Trophoblast cell (in vitro differentiated cells and primary cell): ENCODE measurements around the gene AHNAK2.
A peak's percentile ranks its signal among the peaks of the same experiment; 100 is the strongest.

Experiments used
- DNase-seq, 2 donors: peaks; one replicate each; pipeline ENCODE4 v3.0.0-alpha.2; 2016
- H2AFZ ChIP-seq: 2 replicates; pipeline ENCODE4 v1.6.1; 2013; ENCODE audit warnings: low read length, moderate library complexity, mild to moderate bottlenecking; ENCODE audit not compliant: insufficient read depth, poor library complexity
- H2AK5ac ChIP-seq: 2 replicates; pipeline ENCODE4 v1.6.1; 2013; ENCODE audit warnings: mild to moderate bottlenecking, low read length
- H2BK120ac ChIP-seq: 2 replicates; pipeline ENCODE4 v1.6.1; 2013; ENCODE audit warnings: low read length, mild to moderate bottlenecking, moderate library complexity; ENCODE audit not compliant: insufficient read depth, poor library complexity
- H2BK12ac ChIP-seq: 2 replicates; pipeline ENCODE4 v1.6.1; 2013; ENCODE audit warnings: mild to moderate bottlenecking, low read length, moderate library complexity
- H2BK5ac ChIP-seq: 2 replicates; pipeline ENCODE4 v1.6.1; 2013; ENCODE audit warnings: low read length, low read depth, moderate library complexity, mild to moderate bottlenecking; ENCODE audit not compliant: poor library complexity
- H3K14ac ChIP-seq: 2 replicates; pipeline ENCODE4 v1.6.1; 2013; ENCODE audit warnings: mild to moderate bottlenecking, low read length
- H3K18ac ChIP-seq: 2 replicates; pipeline ENCODE4 v1.6.1; 2013; ENCODE audit warnings: mild to moderate bottlenecking, low read length
- H3K23ac ChIP-seq: 2 replicates; pipeline ENCODE4 v1.6.1; 2013; ENCODE audit warnings: low read length
- H3K27ac ChIP-seq: 2 replicates; pipeline ENCODE4 v1.5.1; 2013; ENCODE audit warnings: low read depth, mild to moderate bottlenecking, inconsistent platforms, low read length, moderate library complexity
- H3K27me3 ChIP-seq: 2 replicates; pipeline ENCODE4 v1.6.1; 2013; ENCODE audit warnings: inconsistent platforms, mild to moderate bottlenecking, low read length, moderate library complexity; ENCODE audit not compliant: insufficient read depth
- H3K36me3 ChIP-seq, 2 experiments: 1 replicate in 1 of 2; 2 replicates in 1 of 2; pipeline ENCODE4 v1.6.1; 2013; ENCODE audit warnings: low read length in 2 of 2, mild to moderate bottlenecking in 2 of 2, moderate library complexity in 1 of 2; ENCODE audit not compliant: insufficient read depth in 2 of 2, control insufficient read depth in 1 of 2
- H3K4ac ChIP-seq: 2 replicates; pipeline ENCODE4 v1.6.1; 2013; ENCODE audit warnings: low read depth, mild to moderate bottlenecking, low read length, moderate library complexity
- H3K4me1 ChIP-seq, 2 experiments: 1 replicate in 1 of 2; 2 replicates in 1 of 2; pipeline ENCODE4 v1.6.1; 2013; ENCODE audit warnings: low read length in 2 of 2, mild to moderate bottlenecking in 2 of 2, moderate library complexity in 1 of 2; ENCODE audit not compliant: insufficient read depth in 2 of 2, control insufficient read depth in 1 of 2
- H3K4me2 ChIP-seq: 2 replicates; pipeline ENCODE4 v1.6.1; 2013; ENCODE audit warnings: inconsistent platforms, mild to moderate bottlenecking, low read length, moderate library complexity
- H3K4me3 ChIP-seq: 2 replicates; pipeline ENCODE4 v1.5.1; 2013; ENCODE audit warnings: mild to moderate bottlenecking, low read depth, low read length, inconsistent platforms
- H3K79me1 ChIP-seq: one replicate; pipeline ENCODE4 v1.6.1; 2013; ENCODE audit warnings: low read length
- H3K79me2 ChIP-seq: 2 replicates; pipeline ENCODE4 v1.6.1; 2013; ENCODE audit warnings: low read length, mild to moderate bottlenecking; ENCODE audit not compliant: control insufficient read depth, insufficient read depth, poor library complexity
- H3K9ac ChIP-seq: 2 replicates; pipeline ENCODE4 v1.6.1; 2013; ENCODE audit warnings: mild to moderate bottlenecking, low read length
- H3K9me3 ChIP-seq: 2 replicates; pipeline ENCODE4 v1.6.1; 2013; ENCODE audit warnings: low read depth, mild to moderate bottlenecking, control low read depth, inconsistent platforms, low read length; ENCODE audit not compliant: insufficient read depth
- H4K12ac ChIP-seq: 2 replicates; pipeline ENCODE4 v1.6.1; 2013; ENCODE audit warnings: low read depth, mild to moderate bottlenecking, low read length, moderate library complexity
- H4K8ac ChIP-seq: 2 replicates; pipeline ENCODE4 v1.6.1; 2013; ENCODE audit warnings: low read depth, mild to moderate bottlenecking, low read length, moderate library complexity
- H4K91ac ChIP-seq: one replicate; pipeline ENCODE4 v1.6.1; 2013; ENCODE audit warnings: low read depth, mild to moderate bottlenecking, low read length, moderate library complexity
- WGBS: extraction: QIAGEN DNeasy Blood & Tissue Kit; methylation state at CpG from one replicate; pipeline ENCODE4 v1.1.7; 2013; ENCODE audit warnings: missing lambda C conversion rate; ENCODE audit not compliant: insufficient read length, insufficient coverage; ENCODE audit errors: extremely low coverage; 5-methylcytosine and 5-hydroxymethylcytosine counted together

AHNAK2 gene

GRCh38 chr14:105005929-105006830 is 28.0 kb upstream of the AHNAK2 start:
- DNase-seq = no peak
- WGBS = no CpG with 5 or more reads among the region's 21 CpGs

GRCh38 chr14:105005329-105005928 is 27.3 kb upstream of the AHNAK2 start:
- H4K91ac ChIP-seq = no peak overlapping the region
- H3K18ac ChIP-seq = no peak overlapping the region
- no peaks in the 10 kb centered on the region for H3K4me1 ChIP-seq
- peaks cover 26 to 30% of the 10 kb centered on the region in 2 experiments for H3K36me3 ChIP-seq
- no peaks in the 10 kb centered on the region for H3K79me1 ChIP-seq
- no peak overlapping the region for H3K14ac ChIP-seq
- H2BK120ac ChIP-seq = no peak overlapping the region
- H3K9me3 ChIP-seq = peaks cover 5% of the 10 kb centered on the region
- no peak overlapping the region for H3K23ac ChIP-seq
- no peaks in the 10 kb centered on the region for H3K79me2 ChIP-seq
- no peak overlapping the region for H3K4me2 ChIP-seq
- no peak overlapping the region for H2BK5ac ChIP-seq
- no peak overlapping the region for H4K8ac ChIP-seq
- no peak overlapping the region for H2AK5ac ChIP-seq
- no CpG with 5 or more reads among the region's 20 CpGs for WGBS
- H3K9ac ChIP-seq = no peak overlapping the region
- no peak overlapping the region for H2BK12ac ChIP-seq
- H3K27me3 ChIP-seq = no peaks in the 10 kb centered on the region
- H2AFZ ChIP-seq = no peak overlapping the region
- DNase-seq = peak in 1 of 2 donors; percentile 63
- H3K27ac ChIP-seq = no peak overlapping the region
- peak overlapping the region; percentile 40 for H4K12ac ChIP-seq
- no peak overlapping the region for H3K4ac ChIP-seq
- H3K4me3 ChIP-seq = no peak overlapping the region

More at GRCh38 chr14:105005929-105006830, 28.0 kb upstream of the AHNAK2 start:
- Histone ChIP-seq H4K8ac (no peak overlapping the region), H2BK5ac (no peak overlapping the region), H3K27me3 (no peaks in the 10 kb centered on the region), H3K4ac (no peak overlapping the region), H2AFZ (no peak overlapping the region), H3K4me1 (no peaks in the 10 kb centered on the region), H2BK12ac (no peak overlapping the region), H3K79me2 (peaks cover 2% of the 10 kb centered on the region), H4K91ac (no peak overlapping the region), H3K79me1 (no peaks in the 10 kb centered on the region), H3K14ac (no peak overlapping the region), H3K27ac (no peak overlapping the region), H3K9me3 (peaks cover 5% of the 10 kb centered on the region), H4K12ac (no peak overlapping the region), H3K4me2 (no peak overlapping the region), H3K36me3 (peaks cover 31 to 36% of the 10 kb centered on the region in 2 experiments), H2BK120ac (no peak overlapping the region), H3K9ac (no peak overlapping the region), H3K23ac (no peak overlapping the region), H3K4me3 (no peak overlapping the region), H2AK5ac (no peak overlapping the region), H3K18ac (no peak overlapping the region)

GRCh38 chr14:104999361-104999760 is 21.2 kb upstream of the AHNAK2 start:
- Histone ChIP-seq H3K23ac (no peak overlapping the region), H4K12ac (no peak overlapping the region), H4K91ac (no peak overlapping the region), H4K8ac (no peak overlapping the region), H3K4me2 (no peak overlapping the region), H3K18ac (no peak overlapping the region), H3K9me3 (peaks cover 6% of the 10 kb centered on the region), H2AK5ac (no peak overlapping the region), H3K14ac (no peak overlapping the region), H3K36me3 (peaks cover 0 to 7% of the 10 kb centered on the region in 2 experiments), H3K4me3 (no peak overlapping the region), H3K4ac (no peak overlapping the region), H2BK12ac (no peak overlapping the region), H3K27me3 (no peaks in the 10 kb centered on the region), H3K4me1 (no peaks in the 10 kb centered on the region), H3K79me2 (no peaks in the 10 kb centered on the region), H2BK120ac (no peak overlapping the region), H2AFZ (no peak overlapping the region), H3K9ac (no peak overlapping the region), H2BK5ac (no peak overlapping the region), H3K79me1 (no peaks in the 10 kb centered on the region), H3K27ac (no peak overlapping the region)
- WGBS = no CpG with 5 or more reads among the region's 3 CpGs
- no peak for DNase-seq

- H2BK12ac ChIP-seq = no peak overlapping the region
- H3K79me2 ChIP-seq = no peaks in the 10 kb centered on the region
- no peak overlapping the region for H3K14ac ChIP-seq
- H3K27ac ChIP-seq = no peak overlapping the region
- no peak overlapping the region for H2AK5ac ChIP-seq
- H3K27me3 ChIP-seq = no peaks in the 10 kb centered on the region
- no peak overlapping the region for H3K18ac ChIP-seq
- H3K4me2 ChIP-seq = no peak overlapping the region
- no peak overlapping the region for H3K4me3 ChIP-seq
- no peak overlapping the region for H2BK120ac ChIP-seq
- no peak overlapping the region for H3K9ac ChIP-seq
- no peaks in the 10 kb centered on the region for H3K4me1 ChIP-seq
- H3K79me1 ChIP-seq = no peaks in the 10 kb centered on the region
- peaks cover 6% of the 10 kb centered on the region for H3K9me3 ChIP-seq
- H2AFZ ChIP-seq = no peak overlapping the region
- H3K4ac ChIP-seq = no peak overlapping the region
- H3K23ac ChIP-seq = no peak overlapping the region
- no peak overlapping the region for H4K8ac ChIP-seq
- no peak overlapping the region for H4K12ac ChIP-seq
- no peak for DNase-seq
- peaks cover 0 to 7% of the 10 kb centered on the region in 2 experiments for H3K36me3 ChIP-seq
- no peak overlapping the region for H2BK5ac ChIP-seq
- no peak overlapping the region for H4K91ac ChIP-seq
- no CpG with 5 or more reads among the region's 5 CpGs for WGBS
Observed at GRCh38 chr14:104998801-104999200, 20.6 kb upstream of the AHNAK2 start.
